K562 (cell line): ENCODE measurements around the gene CDKN1B. TPM values are rescaled to one million over a fixed set of nuclear protein-coding genes. Genes with fewer than 3 reads are reported as not detected.

Experiments
- AFF4 ChIP-seq: sonication (generic); formaldehyde crosslinking; IDR thresholded peaks from 2 replicates; pipeline ENCODE4 v1.8.0; 2023; ENCODE audit warnings: mild to moderate bottlenecking, missing genetic modification reagents
- C11orf30 ChIP-seq: fragments of 450-650 bp; IDR thresholded peaks from 2 replicates; pipeline ENCODE4 v1.6.1; 2016; ENCODE audit warnings: low read depth, mild to moderate bottlenecking
- CLOCK ChIP-seq: fragments of 250-450 bp; sonication (Bioruptor Pico); IDR thresholded peaks from 2 replicates; pipeline ENCODE4 v1.4.0; 2020; ENCODE audit warnings: mild to moderate bottlenecking, moderate library complexity, borderline replicate concordance
- MAZ ChIP-seq, 2 experiments: fragments of 450-650 bp in 1 of 2; sonication (generic) in 1 of 2; formaldehyde crosslinking; IDR thresholded peaks in 1 of 2; conservative IDR thresholded peaks in 1 of 2; 2 replicates each; pipeline versions ENCODE4 v1.4.0 to v1.5.0; 2020; ENCODE audit warnings: mild to moderate bottlenecking in 1 of 2, missing genetic modification reagents in 1 of 2
- NEUROD1 ChIP-seq: fragments of 150-350 bp; IDR thresholded peaks from 2 replicates; pipeline ENCODE4 v1.6.1; 2014; ENCODE audit warnings: borderline replicate concordance, low read length, low read depth; ENCODE audit not compliant: partially characterized antibody
- PTRF ChIP-seq: fragments of 450-650 bp; IDR thresholded peaks from 2 replicates; pipeline ENCODE4 v1.6.1; 2016; ENCODE audit warnings: mild to moderate bottlenecking, missing genetic modification characterization, missing compliant biosample characterization
- RERE ChIP-seq: sonication (generic); formaldehyde crosslinking; IDR thresholded peaks from 2 replicates; pipeline ENCODE4 v1.8.0; 2023; ENCODE audit warnings: missing genetic modification reagents, mild to moderate bottlenecking, borderline replicate concordance
- RUNX1 ChIP-seq: sonication (generic); IDR thresholded peaks from 2 replicates; pipeline ENCODE4 v1.6.1; 2016; ENCODE audit warnings: antibody characterized with exemption, low read depth
- SP1 ChIP-seq: sonication (generic); formaldehyde crosslinking; IDR thresholded peaks from 2 replicates; pipeline ENCODE4 v1.8.1; 2022; ENCODE audit warnings: mild to moderate bottlenecking, missing genetic modification reagents
- TCF7 ChIP-seq: sonication (generic); IDR thresholded peaks from 2 replicates; pipeline ENCODE4 v1.6.1; 2016; ENCODE audit warnings: antibody characterized with exemption, borderline replicate concordance
- ZNF274 ChIP-seq: IDR thresholded peaks from 2 replicates; pipeline ENCODE4 v1.6.1; 2011; ENCODE audit warnings: low read depth, mild to moderate bottlenecking, low read length, moderate library complexity, borderline replicate concordance
- ZNF280B ChIP-seq: fragments of 250-450 bp; sonication (Bioruptor Pico); IDR thresholded peaks from 2 replicates; pipeline ENCODE4 v1.5.1; 2021; ENCODE audit warnings: mild to moderate bottlenecking
- polyA plus RNA-seq, 8 experiments: library from polyadenylated mRNA; depleted of rRNA in 4 of 8; stranded (reverse) in 5 of 8; unstranded in 3 of 8; fragments of >200 nt; fragmentation: Nextera tagmentation in 2 of 8; fragmentation: Illumina TruSeq in 1 of 8; extraction: Ambion mirVana in 2 of 8; extraction: Trizol in 1 of 8; gene quantifications; 2 replicates each; pipeline versions ENCODE4 v1.2.1 to v1.2.3, GENCODE V29; 2011 to 2014; ENCODE audit warnings: inconsistent platforms in 1 of 8, missing spikeins in 1 of 8
- total RNA-seq, 7 experiments: library from RNA; depleted of rRNA in 6 of 7; stranded (reverse); fragments of >200 nt in 6 of 7; fragmentation: Illumina TruSeq in 2 of 7; extraction: Trizol in 2 of 7; gene quantifications; 2 replicates each; pipeline versions ENCODE4 v1.2.1 to v1.2.3, GENCODE V29; 2011 to 2021; ENCODE audit warnings: low replicate concordance in 1 of 7

CDKN1B gene
- total and polyA plus RNA-seq, 9 of the 15 experiments (the other 6 are each of a cell fraction or from before 2014, with no cell fraction given), result 2.6 to 35.2 (median 15.5) TPM

DNA sequence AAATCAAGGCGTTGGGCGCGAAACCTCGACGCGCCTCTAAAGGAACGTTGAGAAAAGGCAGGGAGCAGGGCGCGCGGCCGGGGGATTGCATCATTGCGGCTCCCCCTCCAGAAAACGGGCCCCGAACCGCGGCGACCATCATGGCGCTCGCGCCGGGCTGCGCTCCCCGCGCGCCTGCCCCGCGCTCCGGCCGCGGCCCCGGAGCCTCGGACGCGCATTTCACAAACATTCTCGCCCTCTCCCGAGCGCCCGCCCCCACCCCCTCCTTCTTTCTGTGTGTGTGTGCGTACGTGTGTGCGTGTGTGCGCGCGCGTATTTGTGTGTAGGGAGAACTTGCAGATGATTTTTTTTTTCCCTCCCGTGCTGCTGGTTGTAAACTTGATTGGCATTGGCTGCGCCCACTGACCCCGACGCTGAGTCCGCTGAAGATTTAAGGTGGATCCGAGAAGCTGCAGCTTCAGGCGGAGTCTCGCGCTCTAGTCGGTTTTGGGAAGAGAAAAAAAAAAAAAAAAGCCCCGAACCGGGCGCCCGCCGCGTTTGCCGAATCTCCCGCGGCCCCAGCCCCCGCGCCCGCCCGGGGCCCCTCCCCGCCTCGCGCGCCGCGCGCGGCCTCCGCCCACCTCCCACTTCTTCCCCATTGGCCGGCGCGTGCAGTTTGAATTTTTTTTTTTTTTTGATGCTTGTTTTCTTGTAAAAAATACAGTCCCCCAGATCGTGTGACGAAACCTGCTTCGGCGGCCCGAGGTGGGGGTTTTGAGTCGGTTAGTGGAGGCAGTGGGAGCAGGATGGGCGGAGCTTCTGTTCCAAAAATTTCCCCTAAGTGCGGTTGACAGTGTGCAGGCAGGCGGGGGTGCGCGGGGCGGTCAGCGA is 8.2 kb downstream of the CDKN1B start (continued):
- peak; percentile 88 for TF ChIP-seq NEUROD1
- no peak for TF ChIP-seq RERE (CRISPR knock-in tag)
- TF ChIP-seq CLOCK (CRISPR knock-in tag), result no peak
- TF ChIP-seq MAZ (CRISPR knock-in tag; conservative IDR thresholded peaks at IDR 0.05 in 1 of 2, IDR thresholded peaks at IDR 0.05 in 1 of 2), result peak; percentile 18 to 36
- TF ChIP-seq ZNF280B (CRISPR knock-in tag), result no peak
- no peak for TF ChIP-seq AFF4
- TF ChIP-seq C11orf30, result no peak
- TF ChIP-seq RUNX1, result no peak
- TF ChIP-seq SP1, result peak; percentile 68; the same call in 1 of the 2 replicates
- no peak for TF ChIP-seq PTRF
- no peak for TF ChIP-seq ZNF274
- 0 out of 2 replicates have a peak, but pooled peaks have one; percentile 40 for TF ChIP-seq TCF7
